Mesendoderm (in vitro differentiated cells): Measurements from ENCODE around the gene GRM3.

Experiments used
- DNase-seq: peaks from one replicate; pipeline ENCODE4 v3.0.0; 2013
- H2AK5ac ChIP-seq: 2 replicates; pipeline ENCODE4 v1.6.1; 2013; ENCODE audit warnings: low read length, inconsistent platforms
- H2BK120ac ChIP-seq: 2 replicates; pipeline ENCODE4 v1.6.1; 2013; ENCODE audit warnings: low read depth, mild to moderate bottlenecking, low read length, moderate library complexity, mixed read lengths
- H2BK15ac ChIP-seq: replicated peaks from 2 replicates; pipeline ENCODE4 v1.6.1; 2013; ENCODE audit warnings: low read depth, mild to moderate bottlenecking, moderate library complexity
- H2BK5ac ChIP-seq: 2 replicates; pipeline ENCODE4 v1.6.1; 2013; ENCODE audit warnings: low read length, inconsistent platforms
- H3K18ac ChIP-seq: 2 replicates; pipeline ENCODE4 v1.6.1; 2013; ENCODE audit warnings: mild to moderate bottlenecking, low read length, mixed read lengths
- H3K23ac ChIP-seq: one replicate; pipeline ENCODE4 v1.6.1; 2013; ENCODE audit warnings: low read length
- H3K27ac ChIP-seq: 2 replicates; pipeline ENCODE4 v1.5.1; 2013; ENCODE audit warnings: low read depth, mild to moderate bottlenecking, inconsistent platforms, low read length, moderate library complexity
- H3K27me3 ChIP-seq: 2 replicates; pipeline ENCODE4 v1.6.1; 2013; ENCODE audit warnings: low read length, control low read depth, mild to moderate bottlenecking, inconsistent platforms; ENCODE audit not compliant: insufficient read depth, poor library complexity
- H3K36me3 ChIP-seq: 2 replicates; pipeline ENCODE4 v1.6.1; 2013; ENCODE audit warnings: low read length, inconsistent platforms; ENCODE audit not compliant: control insufficient read depth, insufficient read depth
- H3K4ac ChIP-seq: one replicate; pipeline ENCODE4 v1.6.1; 2013; ENCODE audit warnings: low read depth, mild to moderate bottlenecking, low read length, moderate library complexity
- H3K4me1 ChIP-seq: 2 replicates; pipeline ENCODE4 v1.6.1; 2013; ENCODE audit warnings: low read depth, low read length, inconsistent platforms; ENCODE audit not compliant: control insufficient read depth
- H3K4me2 ChIP-seq: 2 replicates; pipeline ENCODE4 v1.6.1; 2013; ENCODE audit warnings: low read length
- H3K4me3 ChIP-seq: 2 replicates; pipeline ENCODE4 v1.5.1; 2013; ENCODE audit warnings: mild to moderate bottlenecking, low read length
- H3K56ac ChIP-seq: one replicate; pipeline ENCODE4 v1.6.1; 2013; ENCODE audit warnings: low read length
- H3K79me1 ChIP-seq: 2 replicates; pipeline ENCODE4 v1.6.1; 2013; ENCODE audit warnings: low read length, inconsistent platforms
- H3K79me2 ChIP-seq: 2 replicates; pipeline ENCODE4 v1.6.1; 2013; ENCODE audit warnings: mild to moderate bottlenecking, low read length; ENCODE audit not compliant: control insufficient read depth, insufficient read depth
- H3K9ac ChIP-seq: 2 replicates; pipeline ENCODE4 v1.6.1; 2013; ENCODE audit warnings: low read length, inconsistent platforms
- H4K5ac ChIP-seq: one replicate; pipeline ENCODE4 v1.6.1; 2013; ENCODE audit warnings: low read length
- H4K8ac ChIP-seq: one replicate; pipeline ENCODE4 v1.6.1; 2013; ENCODE audit warnings: low read depth, mild to moderate bottlenecking, control low read depth, low read length, moderate library complexity
- WGBS: extraction: QIAGEN DNeasy Blood & Tissue Kit; methylation state at CpG from one replicate; pipeline ENCODE4 v1.1.7; 2013; ENCODE audit warnings: low lambda C conversion rate, missing lambda C conversion rate; ENCODE audit not compliant: insufficient coverage; ENCODE audit errors: extremely low coverage; 5-methylcytosine and 5-hydroxymethylcytosine counted together

Gene GRM3

GRCh38 chr7:86778271-86778670 is 134.6 kb downstream of the GRM3 start:
- Histone ChIP-seq H3K27ac (no peak overlapping the region), H3K4me3 (no peak overlapping the region), H3K4ac (no peak overlapping the region), H3K79me2 (no peaks in the 10 kb centered on the region), H2AK5ac (no peak overlapping the region), H4K8ac (no peak overlapping the region), H2BK120ac (no peak overlapping the region), H4K5ac (no peak overlapping the region), H3K56ac (no peak overlapping the region), H3K36me3 (no peaks in the 10 kb centered on the region), H2BK15ac (no peak overlapping the region), H3K4me2 (no peak overlapping the region), H3K23ac (no peak overlapping the region), H3K4me1 (no peaks in the 10 kb centered on the region), H3K27me3 (no peaks in the 10 kb centered on the region), H3K18ac (no peak overlapping the region), H3K9ac (no peak overlapping the region), H2BK5ac (no peak overlapping the region), H3K79me1 (no peaks in the 10 kb centered on the region)
- DNase-seq: no peak

- Histone ChIP-seq H2BK15ac (no peak overlapping the region), H3K27ac (no peak overlapping the region), H3K18ac (no peak overlapping the region), H3K9ac (no peak overlapping the region), H3K79me2 (no peaks in the 10 kb centered on the region), H3K23ac (no peak overlapping the region), H3K27me3 (no peaks in the 10 kb centered on the region), H3K4me3 (no peak overlapping the region), H3K56ac (no peak overlapping the region), H3K4ac (no peak overlapping the region), H4K5ac (no peak overlapping the region), H3K4me1 (no peaks in the 10 kb centered on the region), H2AK5ac (no peak overlapping the region), H2BK120ac (no peak overlapping the region), H3K36me3 (no peaks in the 10 kb centered on the region), H4K8ac (no peak overlapping the region), H2BK5ac (no peak overlapping the region), H3K79me1 (no peaks in the 10 kb centered on the region), H3K4me2 (no peak overlapping the region)
- no CpG with 5 or more reads among the region's 2 CpGs for WGBS
- DNase-seq: no peak
Observed at GRCh38 chr7:86784765-86785164, 141.1 kb downstream of the GRM3 start.

- no peak overlapping the region for H3K4me2 ChIP-seq
- no peak overlapping the region for H2AK5ac ChIP-seq
- no peak overlapping the region for H3K4ac ChIP-seq
- no peaks in the 10 kb centered on the region for H3K4me1 ChIP-seq
- WGBS: no CpG with 5 or more reads among the region's 3 CpGs
- no peaks in the 10 kb centered on the region for H3K36me3 ChIP-seq
- no peak overlapping the region for H4K8ac ChIP-seq
- H4K5ac ChIP-seq: no peak overlapping the region
- H3K27ac ChIP-seq: no peak overlapping the region
- H3K79me1 ChIP-seq: no peaks in the 10 kb centered on the region
- H2BK15ac ChIP-seq: no peak overlapping the region
- no peak overlapping the region for H3K9ac ChIP-seq
- H3K27me3 ChIP-seq: no peaks in the 10 kb centered on the region
- no peak overlapping the region for H2BK5ac ChIP-seq
- no peak overlapping the region for H3K23ac ChIP-seq
- H3K56ac ChIP-seq: no peak overlapping the region
- no peak overlapping the region for H3K18ac ChIP-seq
- no peak overlapping the region for H2BK120ac ChIP-seq
- no peak for DNase-seq
- no peak overlapping the region for H3K4me3 ChIP-seq
- H3K79me2 ChIP-seq: no peaks in the 10 kb centered on the region
Observed at GRCh38 chr7:86785641-86786040, 141.9 kb downstream of the GRM3 start.

GRCh38 chr7:86786376-86786775 is 142.7 kb downstream of the GRM3 start:
- WGBS: no CpG with 5 or more reads among the region's 36 CpGs
- Histone ChIP-seq H3K4me3 (no peak overlapping the region), H3K18ac (no peak overlapping the region)

GRCh38 chr7:86788948-86789347 is 145.2 kb downstream of the GRM3 start:
- Histone ChIP-seq H3K27ac (no peak overlapping the region), H3K79me2 (no peaks in the 10 kb centered on the region), H3K56ac (no peak overlapping the region), H2AK5ac (no peak overlapping the region), H3K4me1 (no peaks in the 10 kb centered on the region), H4K8ac (no peak overlapping the region), H4K5ac (no peak overlapping the region), H3K4me2 (no peak overlapping the region), H3K36me3 (no peaks in the 10 kb centered on the region), H3K27me3 (no peaks in the 10 kb centered on the region), H2BK120ac (no peak overlapping the region), H3K79me1 (no peaks in the 10 kb centered on the region), H3K4me3 (no peak overlapping the region), H3K4ac (no peak overlapping the region), H3K23ac (no peak overlapping the region), H2BK5ac (no peak overlapping the region), H2BK15ac (no peak overlapping the region), H3K18ac (no peak overlapping the region), H3K9ac (no peak overlapping the region)
- DNase-seq: no peak
- WGBS: no CpG with 5 or more reads among the region's 1 CpG

More at GRCh38 chr7:86786376-86786775, 142.7 kb downstream of the GRM3 start:
- Histone ChIP-seq H3K56ac (no peak overlapping the region), H3K27ac (no peak overlapping the region), H3K9ac (no peak overlapping the region), H4K8ac (no peak overlapping the region), H2BK120ac (no peak overlapping the region), H3K4ac (no peak overlapping the region), H4K5ac (no peak overlapping the region), H3K79me2 (no peaks in the 10 kb centered on the region), H3K23ac (no peak overlapping the region), H3K4me2 (no peak overlapping the region), H3K36me3 (no peaks in the 10 kb centered on the region), H2BK5ac (no peak overlapping the region), H3K4me1 (no peaks in the 10 kb centered on the region), H3K79me1 (no peaks in the 10 kb centered on the region), H3K27me3 (no peaks in the 10 kb centered on the region), H2BK15ac (no peak overlapping the region), H2AK5ac (no peak overlapping the region)
- DNase-seq: no peak

- Histone ChIP-seq H3K79me2 (no peaks in the 10 kb centered on the region), H3K23ac (no peak overlapping the region), H3K56ac (no peak overlapping the region), H3K9ac (no peak overlapping the region), H2BK5ac (no peak overlapping the region), H3K4me1 (no peaks in the 10 kb centered on the region), H2BK120ac (no peak overlapping the region), H2BK15ac (no peak overlapping the region), H3K4ac (no peak overlapping the region), H3K18ac (no peak overlapping the region), H3K27ac (no peak overlapping the region), H3K27me3 (no peaks in the 10 kb centered on the region), H4K8ac (no peak overlapping the region), H3K4me2 (no peak overlapping the region), H2AK5ac (no peak overlapping the region), H4K5ac (no peak overlapping the region), H3K4me3 (no peak overlapping the region), H3K36me3 (no peaks in the 10 kb centered on the region), H3K79me1 (no peaks in the 10 kb centered on the region)
- DNase-seq: no peak
Observed at GRCh38 chr7:86790383-86790782, 146.7 kb downstream of the GRM3 start.
